Heart left ventricle (tissue), 13 donors: ENCODE measurements around the gene GRXCR2.

Source experiments
- CTCF ChIP-seq, 12 donors: fragments of 200-600 bp; sonication (generic) in 4 of 12; IDR thresholded peaks; one replicate each; pipeline versions ENCODE4 v1.5.0 to v1.8.0; 2018 to 2022; ENCODE audit warnings: antibody characterized with exemption in 12 of 12, mild to moderate bottlenecking in 5 of 12
- POLR2A ChIP-seq, 2 donors: fragments of 450-650 bp; IDR thresholded peaks; one replicate each; pipeline ENCODE4 v1.6.1; 2017; ENCODE audit warnings: antibody characterized with exemption in 2 of 2, mild to moderate bottlenecking in 2 of 2, moderate library complexity in 2 of 2
- donor health status: ischemic (EF 13 %, LVEDD 7.1; RV severe dilation, severe dysfunction).
- donor health status: DM: no; HTN: yes; CAD: no.
- donor health status: DM: no; HTN: no; CAD: no.
- donor health status: ischemic (EF 25% LVEDD 6.9; RV normal size, moderate dysfunction).
- donor health status: ischemic (EF 25% LVEDD 5.7; RV mildly dilated, moderate dysfunction).
- donor health status: ischemic (EF 35%, LVEDD 5.7; RV mildly dilated, moderate dysfunction).
- donor health status: nonischemic (EF 11% LVEDD 7.7; RV severe dilation, severe dysfunction).
- donor health status: DM: yes; HTN: yes; CAD: no.
- donor health status: PGD.
- donor health status: ischemic (EF 29% LVEDD 5.4; RV normal size, mild dysfunction).
- donor health status: nonischemic (EF 23%, LVEDD 6.1; RV moderate dilation, normal function).

GRCh38 chr5:145919413-145919812 is 46.6 kb upstream of the GRXCR2 start:
- TF ChIP-seq CTCF (IDR thresholded peaks at IDR 0.05) (no peak), POLR2A (IDR thresholded peaks at IDR 0.05) (no peak)
